DMS 273 (cell line): Measurements from ENCODE around the gene AP2M1.

ENCODE experiments used
- DNase-seq: peaks from one replicate; lab custom pipeline; 2025; ENCODE audit not compliant: unreplicated experiment; lab: John Stamatoyannopoulos, UW

The AP2M1 gene

DNA sequence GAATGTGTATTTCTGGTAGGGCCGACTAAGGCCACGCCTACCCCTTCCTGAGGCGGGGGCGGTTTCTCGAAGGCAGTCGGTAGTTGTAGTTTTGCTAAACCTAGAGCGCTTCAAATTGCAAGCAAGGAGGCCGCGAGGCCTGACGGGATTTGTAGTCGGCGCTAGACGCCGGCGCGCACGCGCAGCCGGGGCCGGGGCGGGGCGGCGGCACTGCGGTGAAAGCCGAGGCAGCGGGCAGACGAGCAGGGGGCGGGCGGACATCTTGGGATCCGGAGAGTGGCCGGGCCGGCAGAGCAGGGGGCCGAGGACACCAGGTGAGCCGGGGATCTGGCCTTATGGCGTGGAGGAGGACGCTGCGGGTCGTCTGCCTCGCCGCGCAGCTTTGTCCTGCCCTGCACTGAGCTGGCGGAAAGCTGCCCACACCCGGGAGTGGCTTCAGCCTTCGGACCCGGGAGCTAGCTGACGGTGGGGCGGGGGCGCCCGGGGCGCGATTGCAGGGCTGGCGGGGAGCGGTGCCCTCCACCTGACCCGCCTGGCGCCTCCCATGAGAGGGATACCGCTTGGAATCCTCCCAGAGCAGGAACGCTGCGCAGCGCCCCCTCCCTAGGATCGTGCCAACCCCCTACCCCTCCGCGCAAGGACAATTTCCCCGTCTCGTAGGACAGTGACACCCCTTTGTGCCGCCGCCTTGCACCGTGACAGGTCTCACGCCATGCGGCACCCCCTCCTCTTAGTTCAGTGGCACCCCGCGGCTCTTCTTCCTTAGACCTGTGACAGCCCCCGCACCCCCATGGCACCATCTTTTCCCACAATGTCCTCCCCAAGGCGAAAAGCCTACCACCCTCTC lies at the start of gene AP2M1:
Gene AP2M1, plus strand, starts transcription at position 210 of the 847 bp plus-strand sequence. CDS start 2,139 bp downstream, outside the sequence.
- DNase-seq, result peak; percentile 100

- DNase-seq, result no peak
Observed at GRCh38 chr3:184126006-184126405, 48.6 kb upstream of the AP2M1 start.

DNA sequence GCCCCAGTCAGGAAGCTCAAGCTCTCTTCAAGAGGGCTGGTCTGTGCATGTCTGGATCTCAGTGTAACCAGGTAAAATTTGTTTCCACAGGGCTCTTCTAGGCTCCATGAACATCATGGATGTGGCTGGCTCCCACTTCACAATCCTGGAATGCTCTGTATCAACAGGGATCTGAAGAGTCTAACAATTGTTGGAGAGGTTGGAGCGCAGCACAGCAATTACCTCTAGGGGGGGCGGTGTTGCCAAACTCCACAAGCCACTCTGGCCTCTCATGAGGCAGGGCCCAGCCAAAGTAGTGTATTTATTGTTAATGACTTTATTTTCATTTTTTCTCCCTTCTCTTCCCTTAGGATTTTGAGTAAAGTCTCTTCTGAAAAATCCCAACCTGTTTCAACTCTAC lies 45.6 kb upstream of the AP2M1 start:
- DNase-seq, result peak; percentile 76

DNA sequence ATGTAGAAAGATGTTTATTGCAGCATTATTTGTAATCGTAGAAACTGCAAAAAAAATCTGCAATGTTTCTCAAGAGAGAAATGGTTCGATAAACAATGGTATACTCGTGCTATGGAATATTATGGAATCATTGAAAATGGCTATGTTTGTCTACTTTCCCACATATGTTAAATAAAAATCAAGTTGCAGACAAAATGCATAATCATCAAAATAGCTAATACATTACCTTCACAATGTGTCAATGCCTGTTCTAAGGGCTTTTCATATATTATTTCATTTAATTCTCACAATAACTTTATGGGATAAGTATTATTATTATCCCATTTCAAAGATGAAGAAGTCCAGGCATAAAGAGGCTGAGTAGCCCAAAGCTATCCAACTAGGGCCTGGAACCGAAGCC lies 41.7 kb upstream of the AP2M1 start:
- no peak for DNase-seq

DNA sequence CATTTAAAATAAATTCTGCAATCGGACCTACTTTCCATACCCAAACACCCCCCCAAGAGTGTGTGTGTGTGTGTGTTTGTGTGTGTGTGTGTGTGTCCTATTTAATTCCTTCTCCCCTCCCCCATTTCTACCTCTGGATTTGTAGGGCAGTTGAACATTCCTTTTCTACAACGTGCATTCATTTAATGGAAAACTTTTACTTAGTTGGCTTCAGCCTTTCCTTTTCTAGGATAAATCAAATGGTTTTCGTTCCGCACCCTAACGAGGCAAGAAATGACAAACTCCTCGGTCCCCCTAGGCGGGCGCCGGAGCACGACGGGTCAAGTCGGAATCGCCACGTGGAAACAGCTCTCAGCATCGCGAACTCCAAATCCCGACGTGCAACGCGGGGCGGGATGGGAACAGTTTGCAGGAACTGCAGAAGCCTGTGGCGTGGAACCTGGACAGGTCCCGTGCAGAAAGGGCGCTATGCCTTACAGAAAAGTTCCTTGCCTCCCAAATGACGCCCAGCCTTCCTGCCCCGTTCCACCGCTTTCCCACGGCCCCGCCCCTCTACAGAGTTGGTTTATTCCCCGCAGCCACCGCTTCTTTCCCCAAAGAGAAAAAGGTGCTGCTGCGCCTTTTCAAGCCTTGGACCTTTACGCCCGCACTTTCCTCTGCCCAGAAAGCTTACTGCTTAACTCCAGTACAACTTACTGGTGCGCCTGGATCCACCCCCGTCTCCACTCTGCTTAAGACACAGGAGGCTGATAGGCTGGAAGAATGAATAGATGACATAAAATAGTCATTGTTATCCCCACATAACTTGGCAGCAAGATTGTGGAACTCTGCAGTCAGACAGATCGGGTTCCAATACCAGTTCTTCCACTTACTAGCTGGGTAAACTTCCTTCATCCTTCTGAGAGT lies 40.6 kb upstream of the AP2M1 start:
- peak; percentile 98 for DNase-seq

DNA sequence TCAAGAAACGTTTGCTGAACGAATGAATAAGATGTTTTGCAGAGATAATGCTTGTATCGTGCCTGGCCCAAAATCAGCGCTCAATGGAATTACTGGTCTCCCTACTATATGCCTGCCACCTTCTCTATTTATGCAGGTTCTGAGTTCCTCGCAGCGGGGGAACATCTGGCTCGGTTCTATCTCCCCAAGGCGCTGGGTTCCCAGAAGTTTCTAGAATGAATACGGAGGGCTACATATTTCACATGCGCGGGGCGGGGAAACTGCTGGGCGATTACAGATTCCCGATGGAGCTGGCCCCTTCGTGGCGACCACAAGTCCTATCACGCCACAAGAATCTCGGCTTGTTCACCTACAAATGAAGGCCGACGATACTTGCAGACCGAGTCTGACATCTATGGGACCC lies 39.9 kb upstream of the AP2M1 start:
- peak; percentile 74 for DNase-seq

GRCh38 chr3:184135149-184135910 lies 39.3 kb upstream of the AP2M1 start, which contains the start of gene EIF2B5:
Gene EIF2B5, plus strand, starts transcription at chr3:184135358. Its CDS starts 28 bp downstream, at chr3:184135386.
- DNase-seq, result peak; percentile 97

DNA sequence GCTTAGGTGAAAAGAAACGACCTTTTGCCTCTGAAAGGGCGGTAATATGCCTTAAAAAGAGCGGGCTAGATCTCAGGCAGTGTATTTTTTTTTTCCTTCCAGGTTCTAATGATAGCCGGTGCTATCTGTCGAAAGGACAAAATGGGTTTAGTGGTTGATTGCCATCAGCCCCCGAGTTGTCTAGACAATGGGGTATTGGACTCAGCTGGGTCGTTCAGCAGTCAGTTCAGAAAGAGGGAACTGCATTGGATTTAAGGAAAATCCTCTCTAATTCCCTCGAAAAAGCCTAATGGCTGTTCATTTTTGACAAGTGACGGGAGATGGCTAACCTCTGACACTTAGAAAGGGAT lies 38.8 kb upstream of the AP2M1 start:
- no peak for DNase-seq

DNA sequence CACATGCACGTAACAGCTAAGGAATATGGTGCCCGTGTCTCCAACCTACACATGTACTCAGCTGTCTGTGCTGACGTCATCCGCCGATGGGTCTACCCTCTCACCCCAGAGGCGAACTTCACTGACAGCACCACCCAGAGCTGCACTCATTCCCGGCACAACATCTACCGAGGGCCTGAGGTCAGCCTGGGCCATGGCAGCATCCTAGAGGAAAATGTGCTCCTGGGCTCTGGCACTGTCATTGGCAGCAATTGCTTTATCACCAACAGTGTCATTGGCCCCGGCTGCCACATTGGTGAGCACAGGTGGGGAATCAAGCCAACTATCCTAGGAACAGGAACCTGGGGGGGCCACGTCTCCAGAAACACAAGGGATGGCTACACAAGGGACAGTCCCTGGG lies 34.2 kb upstream of the AP2M1 start:
- DNase-seq, result no peak

DNA sequence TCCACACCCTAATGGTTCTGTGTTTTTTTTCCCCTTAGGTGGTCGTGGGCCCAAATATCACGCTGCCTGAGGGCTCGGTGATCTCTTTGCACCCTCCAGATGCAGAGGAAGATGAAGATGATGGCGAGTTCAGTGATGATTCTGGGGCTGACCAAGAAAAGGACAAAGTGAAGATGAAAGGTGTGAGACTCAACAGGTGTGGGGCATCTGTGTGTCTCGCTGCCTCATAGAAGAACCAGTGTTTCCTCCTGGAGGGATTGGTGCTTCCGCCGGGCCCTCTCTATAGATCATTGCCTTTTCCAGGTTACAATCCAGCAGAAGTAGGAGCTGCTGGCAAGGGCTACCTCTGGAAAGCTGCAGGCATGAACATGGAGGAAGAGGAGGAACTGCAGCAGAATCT lies 32.5 kb upstream of the AP2M1 start:
- DNase-seq, result no peak

DNA sequence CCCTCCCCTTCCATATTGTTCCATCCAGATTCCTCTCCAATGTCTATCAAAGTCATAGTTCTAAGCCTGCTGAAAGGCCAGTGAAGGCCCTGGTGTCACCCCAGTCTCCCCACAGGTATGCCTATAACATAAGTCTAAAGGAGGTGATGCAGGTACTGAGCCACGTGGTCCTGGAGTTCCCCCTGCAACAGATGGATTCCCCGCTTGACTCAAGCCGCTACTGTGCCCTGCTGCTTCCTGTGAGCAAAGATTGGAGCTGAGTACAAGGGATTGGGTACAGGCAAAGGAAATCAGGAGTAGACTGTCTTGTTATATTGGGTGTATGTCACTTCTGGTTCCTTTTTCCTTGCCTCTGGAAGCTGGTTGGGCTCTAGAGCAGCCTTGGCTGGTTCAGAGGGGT lies 31.3 kb upstream of the AP2M1 start:
- DNase-seq, result no peak

DNA sequence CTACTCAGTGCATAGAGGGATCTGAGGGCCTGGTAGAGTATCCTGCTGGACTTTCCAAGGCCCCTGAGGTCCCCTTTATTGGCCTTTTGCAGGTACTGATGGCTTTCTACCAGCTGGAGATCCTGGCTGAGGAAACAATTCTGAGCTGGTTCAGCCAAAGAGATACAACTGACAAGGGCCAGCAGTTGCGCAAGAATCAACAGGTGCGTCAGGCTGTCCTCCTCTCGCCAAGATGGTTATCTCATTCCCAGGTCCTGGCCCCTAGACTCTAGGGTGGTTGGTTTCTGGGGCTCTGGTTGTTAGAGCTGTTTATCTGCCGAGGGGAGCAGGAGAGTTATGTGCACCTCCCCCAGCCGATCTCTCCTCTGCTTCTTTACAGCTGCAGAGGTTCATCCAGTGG lies 30.1 kb upstream of the AP2M1 start:
- no peak for DNase-seq

DNA sequence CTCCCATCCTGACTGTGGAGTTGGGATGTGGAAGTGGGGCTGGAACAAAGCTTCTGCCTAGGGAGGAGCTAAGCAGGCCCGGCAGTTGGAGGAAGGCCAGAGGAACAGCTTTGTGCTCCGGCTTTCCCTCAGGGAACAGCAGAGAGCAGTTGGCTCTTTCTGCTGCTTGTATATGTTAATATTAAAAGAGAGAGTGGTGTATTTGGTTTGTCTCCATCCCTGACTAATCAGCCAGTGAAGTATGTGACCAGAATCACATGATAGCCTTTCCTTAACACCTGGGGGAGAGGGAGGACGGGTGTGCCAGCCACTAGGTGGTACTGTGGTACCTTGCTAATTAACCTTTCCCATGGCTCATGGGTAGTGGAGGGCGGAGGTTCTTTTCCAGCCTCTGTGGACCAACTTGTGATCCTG lies 29.5 kb upstream of the AP2M1 start:
- DNase-seq, result peak; percentile 97

- no peak for DNase-seq
Observed at GRCh38 chr3:184145751-184146270, 28.8 kb upstream of the AP2M1 start.

DNA sequence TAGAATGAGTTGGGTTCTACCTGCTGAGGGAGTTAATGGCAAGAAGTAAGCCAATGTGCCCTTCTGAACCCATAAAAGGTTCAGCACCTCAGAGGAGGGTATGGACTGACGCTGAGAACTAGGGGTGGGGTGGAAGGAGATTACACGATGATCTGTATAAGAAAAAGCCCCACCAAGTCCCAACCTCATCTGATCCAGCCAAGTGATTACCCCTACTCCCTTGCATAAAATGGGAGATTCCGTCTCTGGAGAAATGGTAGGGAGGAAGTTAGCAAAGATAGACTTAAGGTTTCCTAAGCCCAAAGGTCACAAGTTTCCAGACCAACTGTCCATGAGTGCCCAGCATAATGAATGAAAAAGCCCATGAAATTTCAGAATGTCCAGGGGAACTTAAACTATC lies 26.6 kb upstream of the AP2M1 start:
- DNase-seq, result no peak

- no peak for DNase-seq
Observed at GRCh38 chr3:184149123-184149522, 25.5 kb upstream of the AP2M1 start.

GRCh38 chr3:184149770-184150169 lies 24.9 kb upstream of the AP2M1 start:
- DNase-seq, result peak; percentile 50

DNA sequence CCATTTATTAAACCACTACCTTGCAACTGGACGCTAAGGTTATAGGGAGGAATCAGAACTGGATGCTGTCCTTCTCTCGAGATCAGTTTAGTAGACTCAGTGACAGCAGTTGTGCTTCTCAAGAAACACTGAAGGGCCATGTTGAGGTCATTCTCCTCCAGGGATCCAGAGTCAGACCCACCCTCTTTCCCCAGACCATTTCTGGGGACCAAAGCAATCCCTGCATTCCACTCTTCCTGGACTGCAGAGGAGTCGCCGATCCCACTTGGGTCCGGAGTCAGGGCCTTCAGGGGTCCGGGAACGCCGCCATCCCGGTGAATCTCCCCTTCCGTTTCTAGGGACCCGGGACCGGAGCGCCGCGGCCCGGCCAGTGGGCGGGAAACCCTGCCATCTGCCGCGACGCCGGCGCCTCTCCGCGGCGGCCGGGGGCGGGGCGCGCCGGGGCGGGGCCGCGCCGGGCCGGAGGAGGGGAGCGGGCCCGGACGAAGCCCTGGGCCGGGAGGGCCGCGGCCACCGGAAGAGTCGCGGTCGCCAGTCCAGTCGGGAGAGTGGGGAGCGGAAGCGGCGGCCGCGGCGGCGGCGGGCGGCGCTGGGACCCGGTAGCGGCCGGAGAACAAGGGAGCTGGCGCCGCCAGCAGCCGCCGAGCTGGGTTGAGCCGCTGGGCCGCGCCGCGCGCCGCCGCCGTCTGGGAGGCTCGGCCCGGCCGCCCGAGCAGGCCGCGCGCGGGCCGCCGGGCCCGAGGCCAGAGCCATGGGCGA lies 19.6 kb upstream of the AP2M1 start, which contains the start of gene DVL3:
Gene DVL3, plus strand, starts transcription at position 493 of the 759 bp plus-strand sequence. Its CDS starts 259 bp downstream, at position 752.
- DNase-seq, result peak; percentile 92

- DNase-seq, result peak; percentile 82
Observed at GRCh38 chr3:184155644-184156521, 18.8 kb upstream of the AP2M1 start.
